Lung (tissue), 12 donors: Measurements from ENCODE around the gene SLC18A3. TPM values are rescaled to one million over a fixed set of nuclear protein-coding genes. Genes with fewer than 3 reads are reported as not detected.

ENCODE experiments used
- ATAC-seq: fragments of 200-7000 bp; cut with Tn5 transposase; one replicate; pipeline ENCODE4 v1.9.1; 2020; ENCODE audit warnings: moderate number of reproducible peaks; ENCODE audit not compliant: insufficient read depth, low FRiP score
- DNase-seq, 3 donors: peaks; one replicate each; pipeline ENCODE4 v3.0.0-alpha.2; 2013 to 2017
- H3K27ac ChIP-seq, 2 donors: one replicate each; pipeline ENCODE4 v1.5.1; 2013; ENCODE audit warnings: mild to moderate bottlenecking in 2 of 2, moderate library complexity in 2 of 2, control low read depth in 1 of 2, inconsistent platforms in 1 of 2, low read depth in 1 of 2, low read length in 1 of 2
- H3K27me3 ChIP-seq, 3 donors: one replicate each; pipeline ENCODE4 v1.5.1; 2013; ENCODE audit warnings: low read length in 2 of 3; ENCODE audit not compliant: control insufficient read depth in 3 of 3, insufficient read depth in 3 of 3
- H3K36me3 ChIP-seq, 4 donors: one replicate each; pipeline ENCODE4 v1.5.1; 2013; ENCODE audit warnings: low read length in 4 of 4, mild to moderate bottlenecking in 1 of 4, moderate library complexity in 1 of 4; ENCODE audit not compliant: control insufficient read depth in 4 of 4, insufficient read depth in 4 of 4
- H3K4me1 ChIP-seq, 5 donors: one replicate each; pipeline ENCODE4 v1.5.1; 2013; ENCODE audit warnings: low read length in 5 of 5, mild to moderate bottlenecking in 2 of 5, moderate library complexity in 1 of 5; ENCODE audit not compliant: control insufficient read depth in 5 of 5, insufficient read depth in 5 of 5
- H3K4me3 ChIP-seq: one replicate; pipeline ENCODE4 v1.5.1; 2013; ENCODE audit warnings: mild to moderate bottlenecking, control low read depth, moderate library complexity
- H3K9ac ChIP-seq, 2 donors: one replicate each; pipeline ENCODE4 v1.5.1; 2013; ENCODE audit warnings: low read length in 2 of 2, control low read depth in 1 of 2; ENCODE audit not compliant: insufficient read depth in 1 of 2
- H3K9me3 ChIP-seq, 4 donors: one replicate each; pipeline ENCODE4 v1.5.1; 2013; ENCODE audit warnings: low read length in 3 of 4, mild to moderate bottlenecking in 1 of 4, moderate library complexity in 1 of 4; ENCODE audit not compliant: control insufficient read depth in 4 of 4, insufficient read depth in 3 of 4
- CTCF ChIP-seq: IDR thresholded peaks from 2 replicates; pipeline ENCODE4 v1.5.1; 2012; ENCODE audit warnings: mild to moderate bottlenecking; ENCODE audit errors: control extremely low read depth, extremely low read depth
- WGBS, 2 donors: extraction: QIAGEN DNeasy Blood & Tissue Kit; methylation state at CpG; one replicate each; pipeline ENCODE4 v1.1.7; 2013; 5-methylcytosine and 5-hydroxymethylcytosine counted together
- polyA plus RNA-seq, 2 donors: library from polyadenylated mRNA; stranded (reverse); fragments of 200-250 nt; gene quantifications; one replicate each; pipeline ENCODE4 v1.2.1, GENCODE V29; 2013
- total RNA-seq, 2 donors: library from RNA; depleted of rRNA in 1 of 2; stranded (reverse); fragments of >200 nt in 1 of 2; gene quantifications; one replicate each; pipeline ENCODE4 v1.2.1, GENCODE V29; 2014 to 2021
- donor health status: control.
- donor health status: control.
- donor health status: Bipolar disorder and iron deficiency.
- donor health status: healthy.
- donor health status: DM: yes; HTN: yes; CAD: no.

SLC18A3 gene
- total and polyA plus RNA-seq, 4 donors, result not detected

GRCh38 chr10:49656845-49657493 is 46.9 kb downstream of the SLC18A3 start:
- Histone ChIP-seq H3K9me3 (peaks cover 0 to 6% (median 2%) of the 10 kb centered on the region in 4 donors), H3K36me3 (no peaks in the 10 kb centered on the region), H3K27me3 (no peaks in the 10 kb centered on the region), H3K9ac (no peak overlapping the region), H3K27ac (no peak overlapping the region), H3K4me1 (no peaks in the 10 kb centered on the region), H3K4me3 (no peak overlapping the region)
- WGBS, 2 donors, result 83 to 91% methylated on average over 9 of the region's 9 CpGs
- TF ChIP-seq CTCF, result no peak
- ATAC-seq (no peak), DNase-seq (no peak)

GRCh38 chr10:49657606-49658005 is 47.5 kb downstream of the SLC18A3 start:
- no peak overlapping the region for H3K9ac ChIP-seq
- TF ChIP-seq CTCF, result no peak
- DNase-seq (no peak), ATAC-seq (no peak)
- 88 to 94% methylated on average over 1 of the region's 1 CpG for WGBS, 2 donors
- H3K27ac ChIP-seq, result no peak overlapping the region
- H3K36me3 ChIP-seq, result no peaks in the 10 kb centered on the region
- peaks cover 0 to 7% (median 2%) of the 10 kb centered on the region in 4 donors for H3K9me3 ChIP-seq
- H3K4me1 ChIP-seq, result no peaks in the 10 kb centered on the region
- H3K27me3 ChIP-seq, result no peaks in the 10 kb centered on the region
- no peak overlapping the region for H3K4me3 ChIP-seq

GRCh38 chr10:49661140-49661856 is 51.2 kb downstream of the SLC18A3 start:
- H3K4me1 ChIP-seq, result no peaks in the 10 kb centered on the region
- no peak for DNase-seq
- whole genome bisulfite sequencing, 2 donors, result 56 to 62% methylated on average over 8 of the region's 8 CpGs
- TF ChIP-seq CTCF, result no peak
- H3K4me3 ChIP-seq, result no peak overlapping the region
- no peak overlapping the region for H3K9ac ChIP-seq
- peaks cover 0 to 8% (median 2%) of the 10 kb centered on the region in 4 donors for H3K9me3 ChIP-seq
- no peak for ATAC-seq
- no peak overlapping the region for H3K27ac ChIP-seq
- no peaks in the 10 kb centered on the region for H3K36me3 ChIP-seq
- peaks cover 0 to 6% (median 2%) of the 10 kb centered on the region in 3 donors for H3K27me3 ChIP-seq

Other genes starting within 250 kb of the SLC18A3 start
- gene DRGX, start 214.2 kb upstream of the SLC18A3 start, total RNA-seq, result not detected
- gene DRGX, start 214.2 kb upstream of the SLC18A3 start, polyA plus RNA-seq, result under 1 TPM in 1 of 2 donors, not detected in 1; 0.10 TPM
- gene ERCC6, start 71.2 kb upstream of the SLC18A3 start, total RNA-seq, result 10 to 100 TPM; 18.9 to 27.2 TPM
- gene ERCC6, start 71.2 kb upstream of the SLC18A3 start, polyA plus RNA-seq, result 1 to 10 TPM; 2.8 to 3.5 TPM
- gene CHAT, start 3.7 kb downstream of the SLC18A3 start, total RNA-seq, result not detected
- gene CHAT, start 3.7 kb downstream of the SLC18A3 start, polyA plus RNA-seq, result not detected
- gene C10orf53, start 69.3 kb downstream of the SLC18A3 start, total RNA-seq, result under 1 TPM; 0.09 to 0.11 TPM
- not detected for gene C10orf53, start 69.3 kb downstream of the SLC18A3 start, polyA plus RNA-seq
- gene OGDHL, start 152.0 kb downstream of the SLC18A3 start, total RNA-seq, result under 1 TPM; 0.14 to 0.86 TPM
- gene OGDHL, start 152.0 kb downstream of the SLC18A3 start, polyA plus RNA-seq, result under 1 TPM; 0.06 to 0.16 TPM